ENCODE measurements around the gene CTU2. TPM values are rescaled to one million over a fixed set of nuclear protein-coding genes. Genes with fewer than 3 reads are reported as not detected.

CTU2 gene
- total and polyA plus RNA-seq, 9 of the 15 experiments (the other 6 are each of a cell fraction or from before 2014, with no cell fraction given), result 1.3 to 105 (median 23.2) TPM

- no peak for TF ChIP-seq RBM39 (optimal IDR thresholded peaks at IDR 0.05; ENCODE audit: low read depth, low read length)
- TF ChIP-seq ZNF354B (CRISPR knock-in tag; IDR thresholded peaks at IDR 0.05), result no peak
- TF ChIP-seq RERE (CRISPR knock-in tag; IDR thresholded peaks at IDR 0.05; ENCODE audit: borderline replicate concordance), result no peak
- TF ChIP-seq KDM2B (CRISPR knock-in tag; IDR thresholded peaks at IDR 0.05), result peak; percentile 83
- no peak for TF ChIP-seq HDAC3 (IDR thresholded peaks at IDR 0.05; ENCODE audit: borderline replicate concordance, partially characterized antibody)
- peak in 1 of 2 experiments; percentile 77; a peak in 1 of 4 replicates for TF ChIP-seq KDM4B (IDR thresholded peaks at IDR 0.05; ENCODE audit: borderline replicate concordance in 2 of 2, low read depth in 1 of 2)
- TF ChIP-seq C11orf30 (IDR thresholded peaks at IDR 0.05; ENCODE audit: low read depth), result peak; percentile 89
- peak; percentile 81 for TF ChIP-seq TAF1 (IDR thresholded peaks at IDR 0.05; ENCODE audit: control insufficient read depth, extremely low read depth, insufficient read depth, low read length, severe bottlenecking)
- no peak for TF ChIP-seq EZH2 (IDR thresholded peaks at IDR 0.05; ENCODE audit: borderline replicate concordance, low read depth, low read length)
- TF ChIP-seq HMG20A (CRISPR knock-in tag; conservative IDR thresholded peaks at IDR 0.05), result no peak
- TF ChIP-seq SMAD3 (CRISPR knock-in tag; conservative IDR thresholded peaks at IDR 0.05), result no peak
- TF ChIP-seq PHF21A (IDR thresholded peaks at IDR 0.05; ENCODE audit: borderline replicate concordance, low read depth), result no peak
- peak; percentile 94 for TF ChIP-seq CHD1 (IDR thresholded peaks at IDR 0.05; ENCODE audit: low read length)
- TF ChIP-seq MNT (conservative IDR thresholded peaks at IDR 0.05), result peak; percentile 96 to 98
- no peak for TF ChIP-seq HNRNPK (IDR thresholded peaks at IDR 0.05; ENCODE audit: low read depth, low read length, poor library complexity, severe bottlenecking)
- TF ChIP-seq JUNB (CRISPR knock-in tag; conservative IDR thresholded peaks at IDR 0.05), result no peak
- peak; percentile 74 for TF ChIP-seq CCNT2 (IDR thresholded peaks at IDR 0.05; ENCODE audit: borderline replicate concordance, extremely low read depth, insufficient read length, low read depth, low read length)
- peak; percentile 95 for TF ChIP-seq RBBP5 (IDR thresholded peaks at IDR 0.05; ENCODE audit: borderline replicate concordance, insufficient read depth, low read length, poor library complexity, severe bottlenecking)
- no peak for TF ChIP-seq NR3C1 (CRISPR knock-in tag; IDR thresholded peaks at IDR 0.05)
- TF ChIP-seq PTTG1 (tag; IDR thresholded peaks at IDR 0.05; ENCODE audit: low read depth), result no peak
- TF ChIP-seq NR1H2 (CRISPR knock-in tag; IDR thresholded peaks at IDR 0.05), result 0 out of 2 replicates have a peak, but pooled peaks have one; percentile 54
These were observed 43.3 kb upstream of the CTU2 start, which contains the start of gene MVD (continued) for GRCh38 chr16:88662843-88663606.
